DLD1 (cell line): Measurements from ENCODE around the gene ELP4.
"Not testable (repeated sequence)": the region's sequence is repeated elsewhere in the genome, so short reads cannot be mapped to it uniquely, and the experiment has no call there.

Source experiments
- in situ Hi-C: cut with HindIII; loops from 2 replicates; pipeline ENCODE4 v1.10.0; 2017; ENCODE audit warnings: low sequenced_read_pairs

Gene ELP4, protein sequence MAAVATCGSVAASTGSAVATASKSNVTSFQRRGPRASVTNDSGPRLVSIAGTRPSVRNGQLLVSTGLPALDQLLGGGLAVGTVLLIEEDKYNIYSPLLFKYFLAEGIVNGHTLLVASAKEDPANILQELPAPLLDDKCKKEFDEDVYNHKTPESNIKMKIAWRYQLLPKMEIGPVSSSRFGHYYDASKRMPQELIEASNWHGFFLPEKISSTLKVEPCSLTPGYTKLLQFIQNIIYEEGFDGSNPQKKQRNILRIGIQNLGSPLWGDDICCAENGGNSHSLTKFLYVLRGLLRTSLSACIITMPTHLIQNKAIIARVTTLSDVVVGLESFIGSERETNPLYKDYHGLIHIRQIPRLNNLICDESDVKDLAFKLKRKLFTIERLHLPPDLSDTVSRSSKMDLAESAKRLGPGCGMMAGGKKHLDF

GRCh38 chr11:31509429-31510345 is at the start of gene ELP4, which contains the start of gene IMMP1L:
ELP4 (plus strand) TSS chr11:31509767; CDS start chr11:31509785, 18 bp downstream.
IMMP1L (minus strand) TSS chr11:31509622; CDS start chr11:31463276, 46,346 bp downstream.
- in situ Hi-C loops, result no loop called here

DNA sequence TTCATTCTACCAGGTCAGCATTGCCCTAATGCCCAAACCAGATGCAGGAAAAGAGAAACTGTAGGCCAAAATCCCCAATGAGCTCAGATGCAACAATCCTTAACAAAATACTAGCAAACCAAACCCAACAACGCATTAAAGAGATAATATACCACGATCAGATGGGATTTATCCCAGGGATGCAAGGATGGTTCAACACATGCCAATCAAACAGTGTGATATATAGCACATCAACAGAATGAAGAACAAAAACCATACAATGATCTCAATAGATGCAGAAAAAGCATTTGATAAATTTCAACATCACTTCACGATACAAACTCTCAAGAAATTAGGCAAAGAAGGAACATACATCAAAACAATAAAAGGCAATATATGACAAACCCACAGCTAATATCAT is 45.1 kb upstream of the ELP4 start:
- in situ Hi-C loops, result no loop called here

- in situ Hi-C loops, result no loop called here
Observed at GRCh38 chr11:31474083-31474482, 35.5 kb upstream of the ELP4 start.

- in situ Hi-C loops, result no loop called here
Observed at GRCh38 chr11:31477528-31478222, 31.9 kb upstream of the ELP4 start.

- in situ Hi-C loops, result no loop called here
Observed at GRCh38 chr11:31478223-31478590, 31.4 kb upstream of the ELP4 start.

- in situ Hi-C loops, result no loop called here
Observed at GRCh38 chr11:31479066-31479465, 30.5 kb upstream of the ELP4 start.

DNA sequence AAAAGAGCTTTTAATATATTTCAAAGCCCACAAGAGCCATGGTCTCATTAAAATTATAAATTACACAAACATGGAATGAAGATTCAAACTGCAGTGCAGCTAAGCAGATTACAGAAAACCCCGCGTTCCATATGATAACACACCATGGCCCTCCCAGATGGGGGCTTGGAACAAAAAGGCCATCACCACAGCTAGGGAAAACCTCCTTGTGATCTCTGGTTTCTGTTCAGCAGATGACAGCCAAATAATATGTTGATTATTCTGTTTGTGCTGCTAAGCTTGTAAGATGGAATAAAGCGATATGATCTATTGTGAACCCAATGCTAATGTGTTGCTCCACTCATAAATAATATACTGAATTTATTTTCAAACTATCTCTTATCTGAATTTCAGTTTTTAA is 28.6 kb upstream of the ELP4 start:
- in situ Hi-C loops, result no loop called here

GRCh38 chr11:31484497-31484896 is 25.1 kb upstream of the ELP4 start:
- in situ Hi-C loops, result no loop called here

DNA sequence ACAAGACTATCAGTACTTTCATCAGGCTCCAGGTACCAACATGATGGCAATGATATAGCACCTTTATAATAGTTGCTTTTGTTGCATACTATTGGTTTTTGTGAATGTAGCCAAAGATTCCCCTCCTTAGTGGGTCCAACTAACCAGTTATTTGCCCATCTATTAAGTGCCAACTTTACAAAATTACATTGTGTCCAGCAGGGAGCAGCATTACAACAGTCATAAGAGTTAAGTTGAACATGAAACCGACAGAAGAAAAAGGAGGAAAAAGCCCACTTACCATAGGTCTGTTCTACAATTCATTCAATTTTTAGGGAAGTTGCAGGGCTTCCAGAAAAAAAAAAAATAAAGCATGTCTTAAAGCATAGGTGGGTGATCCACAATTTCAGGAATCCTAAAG is 21.7 kb upstream of the ELP4 start:
- in situ Hi-C loops, result no loop called here

DNA sequence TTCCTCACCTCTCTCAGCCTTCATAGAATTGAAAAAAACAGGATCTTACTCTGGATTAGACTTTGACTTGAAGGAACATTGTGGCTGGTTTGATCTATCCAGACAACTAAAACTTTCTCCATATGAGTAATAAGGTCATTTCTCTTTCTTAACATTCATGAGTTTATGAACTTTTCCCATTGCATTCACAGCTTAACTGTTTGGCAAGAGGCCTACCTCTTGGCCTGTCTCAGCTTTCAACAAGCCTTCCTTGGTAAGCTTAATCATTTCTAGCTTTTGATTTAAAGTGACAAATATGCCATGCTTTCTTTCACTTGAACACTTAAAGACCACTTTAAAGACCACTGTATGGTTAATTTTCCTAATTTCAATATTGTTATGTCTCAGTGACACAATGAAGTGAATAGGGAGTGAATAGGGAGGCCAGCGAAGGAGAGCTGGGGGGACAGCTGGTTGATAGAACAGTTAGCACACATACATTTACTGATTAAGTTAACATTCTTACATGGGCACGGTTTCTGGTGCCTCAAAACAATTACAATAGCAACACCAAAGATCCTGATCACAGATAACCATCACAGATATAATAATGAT is 17.1 kb upstream of the ELP4 start:
- in situ Hi-C loops, result no loop called here

GRCh38 chr11:31493235-31493634 is 16.3 kb upstream of the ELP4 start:
- in situ Hi-C loops, result no loop called here

- in situ Hi-C loops, result not testable (repeated sequence)
Observed at GRCh38 chr11:31493762-31494161, 15.8 kb upstream of the ELP4 start.

- in situ Hi-C loops, result no loop called here
Observed at GRCh38 chr11:31499576-31500178, 9.9 kb upstream of the ELP4 start.

DNA sequence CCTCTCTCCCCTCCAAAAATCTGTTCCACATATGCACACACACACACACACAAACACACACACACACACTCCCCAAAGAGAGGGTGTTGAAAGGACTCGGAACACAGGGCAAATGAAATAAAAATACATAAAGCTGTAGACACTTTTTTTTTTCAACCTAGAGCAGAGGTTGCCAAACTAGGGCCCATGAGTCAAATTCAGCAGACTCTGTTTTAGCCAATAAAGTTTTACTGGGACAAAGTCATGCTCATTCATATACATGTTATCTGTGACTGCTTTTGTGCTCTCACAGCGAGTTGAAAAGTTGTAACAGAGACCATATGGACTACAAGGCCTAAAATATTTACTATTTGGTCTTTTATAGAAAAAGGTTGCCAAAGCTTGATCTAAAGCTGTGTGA is 9.0 kb upstream of the ELP4 start:
- in situ Hi-C loops, result no loop called here

DNA sequence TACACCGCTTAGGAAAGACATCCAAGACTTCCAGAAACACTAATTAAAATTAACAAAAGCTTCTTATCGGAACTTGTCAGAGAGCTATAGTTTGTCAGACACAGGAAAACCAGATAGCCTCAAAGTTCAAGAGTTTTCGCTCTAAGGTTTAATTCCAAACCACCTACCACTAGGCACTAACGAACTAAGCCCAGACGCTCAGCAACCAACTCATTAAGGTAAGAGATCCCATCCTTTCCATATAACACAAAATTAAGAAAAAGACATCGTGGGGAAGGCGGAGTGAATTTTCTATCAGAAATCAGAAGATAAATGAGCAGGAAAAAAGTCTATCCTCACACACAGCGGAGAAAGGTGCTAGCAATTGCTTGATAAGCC is 527 bp upstream of the ELP4 start:
- in situ Hi-C loops, result no loop called here

DNA sequence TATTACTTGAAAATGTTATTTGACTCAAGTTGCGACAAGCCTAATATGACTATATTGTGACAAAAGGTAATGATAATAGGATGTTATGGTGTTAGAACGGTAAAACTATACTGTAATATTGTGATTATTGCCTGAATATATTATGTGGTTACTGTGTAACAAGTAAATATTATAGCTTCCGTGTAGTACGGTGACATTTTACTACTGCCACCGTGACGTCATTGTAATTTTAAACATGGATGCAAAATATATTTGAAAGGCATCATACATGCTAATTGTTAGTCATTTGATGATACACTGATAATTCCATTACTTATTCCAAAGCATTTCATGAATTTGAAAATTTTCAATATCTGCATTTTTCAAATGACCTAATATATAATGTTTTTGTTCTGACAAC is 2.5 kb downstream of the ELP4 start:
- in situ Hi-C loops, result no loop called here

GRCh38 chr11:31521497-31522150 is 12.1 kb downstream of the ELP4 start:
- in situ Hi-C loops, result no loop called here

DNA sequence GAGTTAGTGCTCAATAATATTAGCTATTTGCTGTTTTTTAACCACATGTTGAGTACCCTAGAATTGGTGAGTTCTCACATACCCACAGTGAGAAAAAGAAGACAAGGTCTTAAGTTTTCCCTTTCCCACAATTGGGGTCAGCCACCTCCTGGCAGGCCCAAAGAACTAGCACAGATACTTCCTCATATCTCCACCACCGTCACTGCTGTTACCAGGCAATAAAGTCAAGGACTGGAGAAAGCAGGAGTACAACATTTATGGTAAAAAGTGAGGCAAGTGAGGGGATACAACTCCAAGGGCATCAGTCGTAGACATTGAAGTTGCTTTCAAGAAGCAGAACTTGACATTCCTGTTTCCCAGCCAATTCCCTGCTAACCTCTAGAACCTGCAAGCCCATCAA is 19.6 kb downstream of the ELP4 start:
- in situ Hi-C loops, result no loop called here

DNA sequence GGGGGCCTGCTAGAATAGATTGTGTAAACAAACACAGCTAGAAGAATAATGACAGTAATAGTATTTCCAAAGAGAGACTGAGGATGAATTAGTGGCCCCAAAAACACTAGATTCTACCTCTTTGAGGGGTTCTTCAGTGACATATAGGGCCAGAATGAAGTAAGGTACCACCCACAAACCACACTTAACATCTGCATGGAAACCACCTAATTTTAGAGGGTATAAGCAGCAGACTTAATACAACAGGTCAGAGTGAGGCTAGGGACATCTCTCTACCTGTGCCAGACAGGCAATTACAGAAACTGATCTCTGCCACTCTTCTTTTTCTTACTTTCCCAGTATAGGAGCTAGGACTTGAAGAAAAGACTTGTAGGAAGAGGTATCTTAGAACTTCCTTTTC is 20.1 kb downstream of the ELP4 start:
- in situ Hi-C loops, result no loop called here

GRCh38 chr11:31531293-31531692 is 21.7 kb downstream of the ELP4 start:
- in situ Hi-C loops, result no loop called here
